Fibroblast of peridontal ligament (primary cell): ENCODE measurements around the gene RPS6KA4.
"Not testable (repeated sequence)": the region's sequence is repeated elsewhere in the genome, so short reads cannot be mapped to it uniquely, and the experiment has no call there.

ENCODE experiments used
- DNase-seq: peaks from one replicate; pipeline ENCODE4 v3.0.0-alpha.2; 2010; ENCODE audit errors: extremely low read depth

RPS6KA4 gene

DNA sequence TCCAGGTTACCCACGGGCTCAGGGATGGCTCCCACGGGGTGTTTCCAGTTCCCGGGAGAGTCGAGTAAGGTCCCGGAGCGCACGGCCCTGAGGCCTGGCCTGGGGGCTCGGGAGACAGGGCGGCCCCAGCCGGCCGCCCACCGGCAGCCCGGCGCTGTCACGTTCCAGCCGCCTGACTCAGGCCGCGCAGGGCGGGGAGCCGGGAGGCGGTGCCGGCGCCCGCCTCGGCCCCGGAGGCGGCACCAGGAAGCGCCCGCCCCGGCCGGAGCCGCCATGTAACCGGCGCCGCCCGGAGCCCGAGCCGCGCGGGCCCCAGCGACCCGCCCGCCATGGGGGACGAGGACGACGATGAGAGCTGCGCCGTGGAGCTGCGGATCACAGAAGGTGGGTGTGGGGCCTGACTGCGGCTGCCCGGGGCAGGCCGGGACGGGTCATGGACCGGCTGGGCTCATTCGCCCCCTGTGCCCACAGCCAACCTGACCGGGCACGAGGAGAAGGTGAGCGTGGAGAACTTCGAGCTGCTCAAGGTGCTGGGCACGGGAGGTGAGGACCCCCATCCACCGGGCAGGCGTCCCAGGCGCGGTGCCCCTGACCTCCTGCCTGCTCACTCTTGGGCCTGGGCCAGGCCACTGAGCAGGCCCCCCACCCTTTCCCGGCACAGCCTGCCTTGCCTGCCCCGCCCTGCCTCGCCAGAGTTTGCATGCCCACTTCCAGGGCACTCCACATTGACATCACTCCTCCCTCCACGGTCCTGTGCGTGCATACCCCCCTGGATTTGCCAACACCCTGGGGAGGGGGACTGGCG lies at the start of gene RPS6KA4:
RPS6KA4 (plus strand) TSS at position 256 of the 805 bp plus-strand sequence; CDS start at position 330, 74 bp downstream.
- peak; percentile 40 for DNase-seq

DNA sequence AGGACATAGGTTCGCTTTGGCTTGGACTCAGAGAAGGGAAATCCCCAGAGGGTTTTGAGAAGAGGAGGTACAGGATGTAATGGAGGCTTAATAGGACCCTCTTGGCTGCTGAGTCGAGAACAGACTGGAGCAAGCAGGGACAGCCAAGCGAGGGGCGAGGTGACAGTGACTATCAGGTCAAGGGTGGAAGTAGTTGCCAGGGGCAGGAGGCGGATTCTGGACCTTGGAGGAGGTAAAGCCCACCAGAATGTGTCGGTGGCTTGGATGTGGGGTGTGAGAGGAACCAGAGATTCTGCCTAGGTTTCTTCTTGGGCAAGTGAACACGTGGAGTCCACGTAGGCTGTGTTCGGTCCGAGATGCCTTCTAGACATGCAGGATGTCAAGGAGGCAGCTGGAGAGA lies 46.0 kb upstream of the RPS6KA4 start:
- DNase-seq: no peak

DNA sequence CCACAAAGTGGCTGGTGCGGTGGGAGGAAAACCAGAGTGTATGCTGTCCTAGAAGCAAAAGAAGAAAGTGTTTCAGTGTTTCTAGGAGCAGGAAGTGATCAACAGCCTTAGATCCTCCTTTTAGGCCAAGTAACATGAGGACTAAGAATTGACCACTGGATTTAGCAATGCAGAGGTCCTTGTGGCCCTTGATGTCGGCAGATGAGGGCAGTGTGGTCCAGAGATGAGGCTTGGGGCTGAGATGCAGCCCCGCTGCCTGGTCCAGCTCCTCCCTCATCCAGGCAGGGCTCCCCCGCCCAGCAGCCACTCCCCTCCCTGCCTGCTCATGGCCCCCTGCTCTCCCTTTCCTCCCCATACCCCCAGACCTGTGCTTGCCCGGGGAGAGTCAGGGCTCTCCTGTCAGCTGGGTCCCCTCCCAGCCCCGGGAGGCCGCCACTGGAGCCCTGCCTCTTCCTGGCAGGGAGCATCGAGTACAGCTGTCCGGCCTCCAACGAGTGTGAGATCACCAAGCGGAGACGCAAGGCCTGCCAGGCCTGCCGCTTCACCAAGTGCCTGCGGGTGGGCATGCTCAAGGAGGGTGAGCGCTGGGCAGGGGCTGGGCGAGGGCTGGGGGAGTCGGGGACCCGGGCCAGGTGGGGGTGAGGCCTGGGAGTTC lies 45.3 kb upstream of the RPS6KA4 start:
- DNase-seq: no peak

DNA sequence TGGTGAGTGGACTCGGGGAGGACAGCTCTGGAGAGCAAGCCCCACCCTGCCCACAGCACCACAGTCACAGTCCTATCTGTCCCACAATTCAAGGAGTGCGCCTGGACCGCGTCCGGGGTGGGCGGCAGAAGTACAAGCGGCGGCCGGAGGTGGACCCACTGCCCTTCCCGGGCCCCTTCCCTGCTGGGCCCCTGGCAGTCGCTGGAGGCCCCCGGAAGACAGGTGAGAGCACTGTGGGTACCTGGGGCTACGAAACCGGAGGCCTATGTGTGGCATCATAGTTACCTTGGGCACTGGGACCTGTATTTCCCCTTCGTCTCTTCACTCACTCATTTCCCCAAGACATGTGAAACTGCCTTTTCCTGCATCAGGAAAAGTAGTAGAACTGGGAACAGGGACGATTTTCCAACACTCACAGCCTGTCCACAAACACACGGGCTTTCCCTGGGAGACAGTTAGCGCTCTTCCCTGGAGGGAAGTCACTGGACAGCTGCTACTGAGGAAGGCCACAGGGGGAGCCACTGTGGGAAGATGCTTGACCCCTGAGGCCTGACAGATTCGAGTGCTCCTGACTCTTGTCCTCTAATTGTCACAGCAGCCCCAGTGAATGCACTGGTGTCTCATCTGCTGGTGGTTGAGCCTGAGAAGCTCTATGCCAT lies 44.7 kb upstream of the RPS6KA4 start:
- DNase-seq: no peak

DNA sequence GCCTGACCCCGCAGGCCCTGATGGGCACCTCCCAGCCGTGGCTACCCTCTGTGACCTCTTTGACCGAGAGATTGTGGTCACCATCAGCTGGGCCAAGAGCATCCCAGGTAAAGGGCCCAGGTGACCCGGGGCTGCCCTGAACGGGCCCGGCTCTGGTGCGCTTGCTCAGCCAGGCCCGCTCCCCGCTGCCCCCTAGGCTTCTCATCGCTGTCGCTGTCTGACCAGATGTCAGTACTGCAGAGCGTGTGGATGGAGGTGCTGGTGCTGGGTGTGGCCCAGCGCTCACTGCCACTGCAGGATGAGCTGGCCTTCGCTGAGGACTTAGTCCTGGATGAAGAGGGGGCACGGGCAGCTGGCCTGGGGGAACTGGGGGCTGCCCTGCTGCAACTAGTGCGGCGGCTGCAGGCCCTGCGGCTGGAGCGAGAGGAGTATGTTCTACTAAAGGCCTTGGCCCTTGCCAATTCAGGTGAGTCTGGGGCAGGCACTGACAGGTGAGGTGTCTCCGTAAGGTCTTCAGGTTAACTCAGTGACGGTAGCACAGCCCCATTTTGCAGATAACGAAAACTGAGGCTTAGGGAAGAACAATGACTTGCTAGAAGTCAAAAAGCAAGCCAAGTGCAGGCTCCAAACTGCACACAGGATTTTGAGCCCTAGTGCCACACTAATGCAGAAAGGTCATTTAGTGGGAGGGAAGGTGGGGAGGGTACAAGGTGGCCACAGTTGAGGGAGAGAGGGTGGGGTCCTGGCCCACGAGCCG lies 44.0 kb upstream of the RPS6KA4 start:
- no peak for DNase-seq

DNA sequence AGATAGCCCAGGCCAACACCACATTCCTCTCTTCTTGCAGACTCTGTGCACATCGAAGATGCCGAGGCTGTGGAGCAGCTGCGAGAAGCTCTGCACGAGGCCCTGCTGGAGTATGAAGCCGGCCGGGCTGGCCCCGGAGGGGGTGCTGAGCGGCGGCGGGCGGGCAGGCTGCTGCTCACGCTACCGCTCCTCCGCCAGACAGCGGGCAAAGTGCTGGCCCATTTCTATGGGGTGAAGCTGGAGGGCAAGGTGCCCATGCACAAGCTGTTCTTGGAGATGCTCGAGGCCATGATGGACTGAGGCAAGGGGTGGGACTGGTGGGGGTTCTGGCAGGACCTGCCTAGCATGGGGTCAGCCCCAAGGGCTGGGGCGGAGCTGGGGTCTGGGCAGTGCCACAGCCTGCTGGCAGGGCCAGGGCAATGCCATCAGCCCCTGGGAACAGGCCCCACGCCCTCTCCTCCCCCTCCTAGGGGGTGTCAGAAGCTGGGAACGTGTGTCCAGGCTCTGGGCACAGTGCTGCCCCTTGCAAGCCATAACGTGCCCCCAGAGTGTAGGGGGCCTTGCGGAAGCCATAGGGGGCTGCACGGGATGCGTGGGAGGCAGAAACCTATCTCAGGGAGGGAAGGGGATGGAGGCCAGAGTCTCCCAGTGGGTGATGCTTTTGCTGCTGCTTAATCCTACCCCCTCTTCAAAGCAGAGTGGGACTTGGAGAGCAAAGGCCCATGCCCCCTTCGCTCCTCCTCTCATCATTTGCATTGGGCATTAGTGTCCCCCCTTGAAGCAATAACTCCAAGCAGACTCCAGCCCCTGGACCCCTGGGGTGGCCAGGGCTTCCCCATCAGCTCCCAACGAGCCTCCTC lies 43.1 kb upstream of the RPS6KA4 start:
- DNase-seq: not testable (repeated sequence)

DNA sequence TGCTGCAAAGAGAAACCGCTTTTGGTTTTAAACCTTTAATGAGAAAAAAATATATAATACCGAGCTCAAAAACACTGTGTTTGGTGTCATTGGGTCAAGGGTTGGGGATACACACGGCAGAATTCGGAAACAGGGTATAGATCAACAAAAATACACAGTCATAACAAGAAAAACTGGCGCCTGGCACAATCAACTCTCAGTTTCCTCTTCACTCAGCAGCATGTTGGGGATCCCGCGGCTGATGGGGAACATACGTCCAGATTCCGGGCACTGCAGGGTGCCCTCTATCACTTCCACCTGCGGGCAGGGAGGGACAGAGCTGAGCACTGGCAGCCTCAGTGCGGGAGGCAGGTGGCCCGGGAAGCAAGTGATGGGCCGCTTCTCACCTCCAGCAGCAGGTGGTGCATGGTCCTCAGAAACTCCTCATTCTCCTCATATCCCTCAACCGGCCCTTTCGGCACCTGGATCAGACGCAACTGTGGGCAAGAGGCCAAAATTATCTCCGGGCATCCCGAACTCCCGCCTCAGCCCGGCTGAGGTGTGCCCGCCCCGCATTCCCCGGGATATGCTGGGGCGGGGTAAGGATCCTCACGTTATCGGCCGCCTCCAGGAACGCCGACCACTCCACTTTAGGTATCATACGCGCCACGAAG lies 42.2 kb upstream of the RPS6KA4 start:
- DNase-seq: no peak

DNA sequence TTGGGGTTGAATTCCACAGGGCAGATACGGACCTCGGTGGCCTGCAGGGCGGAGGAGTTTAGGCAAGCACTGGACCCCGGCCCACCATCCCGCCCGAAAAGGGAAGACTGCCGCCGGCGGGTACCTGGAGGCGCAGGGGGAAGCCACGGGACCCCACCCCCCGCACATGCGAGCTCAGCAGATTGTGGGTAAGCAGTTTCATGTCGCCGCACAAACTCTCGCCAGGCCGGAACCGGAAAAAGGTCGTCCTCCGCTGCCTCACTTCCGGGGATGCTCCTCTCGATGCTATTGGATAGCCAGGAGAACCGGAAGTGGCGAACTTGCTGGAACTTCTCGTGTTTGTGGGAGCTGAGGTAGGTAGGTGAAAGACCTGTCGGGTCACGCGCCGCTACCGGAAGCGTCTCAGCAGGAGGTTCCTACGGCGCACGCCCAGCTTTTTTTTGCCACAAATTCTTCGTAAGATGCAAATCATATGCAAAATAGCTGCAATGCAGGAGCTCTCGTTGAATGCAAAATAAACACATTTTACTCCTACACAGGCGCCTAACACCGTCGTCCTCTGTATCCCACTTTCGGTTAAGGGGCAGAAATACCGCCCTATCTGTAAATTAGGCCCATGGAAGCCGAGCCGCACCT lies 41.5 kb upstream of the RPS6KA4 start, which contains the start of gene TRMT112:
TRMT112 (minus strand) TSS at position 235 of the 636 bp plus-strand sequence; CDS start at position 202, 33 bp downstream.
- peak; percentile 92 for DNase-seq

DNA sequence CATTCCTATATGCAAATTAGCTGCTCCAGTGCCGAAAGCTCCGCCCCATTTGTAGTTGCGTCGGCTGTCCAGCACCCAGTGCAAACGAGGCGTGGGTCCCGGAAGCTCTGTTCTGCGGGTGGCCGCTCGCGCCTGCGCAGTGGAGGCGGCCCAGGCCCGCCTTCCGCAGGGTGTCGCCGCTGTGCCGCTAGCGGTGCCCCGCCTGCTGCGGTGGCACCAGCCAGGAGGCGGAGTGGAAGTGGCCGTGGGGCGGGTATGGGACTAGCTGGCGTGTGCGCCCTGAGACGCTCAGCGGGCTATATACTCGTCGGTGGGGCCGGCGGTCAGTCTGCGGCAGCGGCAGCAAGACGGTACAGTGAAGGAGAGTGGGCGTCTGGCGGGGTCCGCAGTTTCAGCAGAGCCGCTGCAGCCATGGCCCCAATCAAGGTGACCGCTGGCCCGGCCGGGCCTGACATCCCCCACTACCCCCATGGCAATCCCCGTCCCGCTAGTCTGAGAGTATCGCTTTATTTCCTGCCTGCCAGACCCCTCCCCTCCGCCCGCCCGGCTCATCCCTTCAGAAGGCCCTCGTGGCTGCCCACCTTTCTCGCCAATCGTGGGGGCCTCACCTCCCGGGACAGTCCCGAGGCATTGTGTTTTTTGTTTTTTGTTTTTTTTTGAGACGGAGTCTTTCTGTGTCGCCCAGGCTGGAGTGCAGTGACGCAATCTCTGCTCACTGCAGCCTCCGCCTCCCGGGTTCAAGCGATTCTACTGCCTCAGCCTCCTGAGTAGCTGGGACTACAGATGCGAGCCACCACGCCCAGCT lies 40.8 kb upstream of the RPS6KA4 start, which contains the start of gene PRDX5:
PRDX5 (plus strand) TSS at position 161 of the 805 bp plus-strand sequence; CDS start at position 256, 95 bp downstream.
- peak; percentile 94 for DNase-seq

DNA sequence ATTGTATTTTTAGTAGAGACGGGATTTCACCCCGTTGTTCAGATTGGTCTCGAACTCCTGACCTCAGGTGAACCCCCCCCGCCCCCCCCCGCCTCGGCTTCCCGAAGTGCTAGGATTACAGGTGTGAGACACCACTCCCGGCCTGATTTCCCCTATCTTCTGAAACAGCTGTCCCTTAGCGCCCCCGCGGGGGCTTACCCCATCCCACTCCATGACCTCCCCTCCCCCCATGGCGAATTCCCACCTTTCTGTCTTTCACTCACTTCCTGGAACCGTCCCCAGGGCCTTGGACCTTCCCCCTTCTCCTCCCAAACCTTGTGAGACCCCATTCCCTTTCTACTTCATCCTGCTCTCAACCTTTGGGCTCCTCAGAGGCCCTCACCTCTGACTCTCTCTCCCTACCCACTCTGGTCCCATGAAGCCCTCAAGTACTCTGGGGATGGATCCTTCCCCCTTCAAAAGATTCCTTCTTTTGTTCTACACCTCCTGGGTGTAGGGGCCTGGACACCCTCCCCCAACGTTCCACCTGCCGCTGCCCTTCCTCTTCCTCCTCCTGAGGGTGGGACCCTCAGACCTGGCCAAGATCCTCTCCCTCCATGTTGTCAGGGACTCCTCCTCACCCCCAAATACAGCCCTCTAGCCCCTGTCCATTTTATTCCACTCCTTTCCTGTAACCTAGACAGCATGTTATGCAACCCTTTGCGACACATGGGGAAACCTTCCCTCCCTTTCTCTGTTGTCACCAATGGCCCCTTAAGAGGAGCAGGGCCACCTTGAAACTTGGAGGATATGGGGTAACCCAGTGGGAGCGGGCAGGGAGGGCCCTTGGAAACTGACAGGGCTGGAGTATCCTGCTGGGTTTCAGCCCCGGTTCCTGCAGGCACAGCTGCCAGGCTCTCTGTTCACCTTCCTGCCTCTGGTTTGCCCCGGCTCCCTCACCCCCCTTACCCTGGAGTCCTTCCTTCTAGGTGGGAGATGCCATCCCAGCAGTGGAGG lies 39.9 kb upstream of the RPS6KA4 start:
- DNase-seq: no peak

DNA sequence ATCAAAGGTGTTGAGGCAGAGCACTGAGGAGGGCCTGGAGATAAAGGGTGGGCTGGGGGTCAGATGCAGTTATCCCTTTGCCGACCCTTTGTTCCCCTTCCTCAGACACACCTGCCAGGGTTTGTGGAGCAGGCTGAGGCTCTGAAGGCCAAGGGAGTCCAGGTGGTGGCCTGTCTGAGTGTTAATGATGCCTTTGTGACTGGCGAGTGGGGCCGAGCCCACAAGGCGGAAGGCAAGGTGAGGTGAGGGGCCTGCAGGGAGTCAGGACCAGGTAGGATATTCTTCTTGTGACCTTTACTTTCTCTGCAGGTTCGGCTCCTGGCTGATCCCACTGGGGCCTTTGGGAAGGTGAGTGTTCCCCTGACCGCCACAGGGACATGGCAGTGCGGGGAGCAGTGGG lies 38.4 kb upstream of the RPS6KA4 start:
- DNase-seq: no peak

DNA sequence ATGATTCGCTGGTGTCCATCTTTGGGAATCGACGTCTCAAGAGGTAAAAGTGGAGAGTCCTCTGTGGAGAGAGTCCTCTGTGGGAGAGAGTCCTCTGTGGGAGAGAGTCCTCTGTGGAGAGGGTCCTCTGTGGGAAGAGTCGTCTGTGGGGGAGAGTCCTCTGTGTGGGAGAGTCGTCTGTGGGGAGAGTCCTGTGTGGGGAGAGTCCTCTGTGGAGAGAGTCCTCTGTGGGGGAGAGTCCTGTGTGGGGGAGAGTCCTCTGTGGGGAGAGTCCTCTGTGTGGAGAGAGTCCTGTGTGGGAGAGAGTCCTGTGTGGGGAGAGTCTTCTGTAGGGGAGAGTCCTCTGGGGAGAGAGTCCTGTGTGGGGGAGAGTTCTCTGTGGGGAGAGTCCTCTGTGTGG lies 37.9 kb upstream of the RPS6KA4 start:
- no peak for DNase-seq

DNA sequence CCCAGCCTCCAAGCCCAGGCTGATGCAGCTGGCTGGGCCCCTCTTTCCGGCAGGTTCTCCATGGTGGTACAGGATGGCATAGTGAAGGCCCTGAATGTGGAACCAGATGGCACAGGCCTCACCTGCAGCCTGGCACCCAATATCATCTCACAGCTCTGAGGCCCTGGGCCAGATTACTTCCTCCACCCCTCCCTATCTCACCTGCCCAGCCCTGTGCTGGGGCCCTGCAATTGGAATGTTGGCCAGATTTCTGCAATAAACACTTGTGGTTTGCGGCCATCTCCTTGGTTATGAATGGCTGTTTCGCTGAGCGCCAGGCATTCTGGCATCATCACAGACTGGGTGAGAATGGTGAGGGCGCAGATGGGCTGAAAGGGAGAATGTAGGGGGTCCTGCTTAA lies 37.4 kb upstream of the RPS6KA4 start:
- no peak for DNase-seq

DNA sequence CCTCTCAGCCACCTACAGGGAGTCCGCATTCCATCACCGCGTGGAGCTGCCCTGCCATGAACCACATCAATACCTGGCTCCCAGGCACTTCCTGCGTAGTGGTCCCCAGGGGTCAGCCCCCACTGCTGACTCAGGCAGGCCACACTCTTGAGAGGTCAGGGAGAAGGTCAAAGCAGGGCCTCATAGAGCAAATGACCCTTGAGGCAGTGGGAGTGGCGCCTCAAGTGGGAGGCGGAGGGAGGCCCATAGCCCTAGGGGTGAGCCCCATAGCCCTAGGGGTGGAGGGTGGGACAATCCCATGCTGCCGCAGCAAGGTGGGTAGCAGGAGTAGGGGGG lies 36.1 kb upstream of the RPS6KA4 start:
- DNase-seq: no peak

DNA sequence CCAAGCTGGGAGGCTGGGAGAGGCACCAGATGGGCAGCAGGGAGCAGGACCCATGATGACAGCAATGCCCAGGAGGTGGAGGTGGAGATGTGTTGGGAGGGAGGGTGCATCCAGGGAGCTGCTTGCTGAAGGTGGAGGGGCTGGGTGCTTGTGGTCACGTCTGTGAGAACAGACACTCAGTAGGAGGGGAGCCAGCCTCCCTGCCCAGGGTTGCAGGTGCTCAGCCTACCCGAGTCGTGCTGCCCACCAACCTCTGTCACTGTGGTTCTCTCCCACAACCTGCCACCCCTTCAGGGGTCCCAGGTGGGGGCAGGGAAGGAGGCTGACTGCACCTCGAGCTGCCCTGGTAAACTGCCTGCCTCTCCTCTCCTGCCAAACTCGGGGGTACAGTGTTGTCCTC lies 35.6 kb upstream of the RPS6KA4 start:
- no peak for DNase-seq

DNA sequence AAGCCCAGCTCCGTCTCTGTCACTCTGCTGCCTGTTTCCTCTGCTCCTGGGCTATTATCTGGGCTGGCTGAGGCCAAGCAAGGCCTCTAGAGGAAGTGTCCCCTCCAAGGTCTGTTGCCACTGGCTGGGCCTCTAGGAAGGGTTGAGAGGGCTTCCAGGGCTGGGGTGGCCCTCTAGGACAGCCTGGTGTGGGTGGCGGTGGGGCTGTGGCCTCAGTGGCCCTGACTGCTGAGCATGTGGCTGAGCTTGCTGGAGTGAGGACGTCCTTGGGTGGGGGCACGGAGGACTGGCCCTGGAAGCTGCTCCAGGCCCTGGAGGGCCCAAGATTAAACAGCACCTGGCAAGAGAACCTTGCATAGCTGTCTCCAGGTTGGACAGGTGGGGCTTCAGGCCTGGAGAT lies 35.0 kb upstream of the RPS6KA4 start:
- not testable (repeated sequence) for DNase-seq

DNA sequence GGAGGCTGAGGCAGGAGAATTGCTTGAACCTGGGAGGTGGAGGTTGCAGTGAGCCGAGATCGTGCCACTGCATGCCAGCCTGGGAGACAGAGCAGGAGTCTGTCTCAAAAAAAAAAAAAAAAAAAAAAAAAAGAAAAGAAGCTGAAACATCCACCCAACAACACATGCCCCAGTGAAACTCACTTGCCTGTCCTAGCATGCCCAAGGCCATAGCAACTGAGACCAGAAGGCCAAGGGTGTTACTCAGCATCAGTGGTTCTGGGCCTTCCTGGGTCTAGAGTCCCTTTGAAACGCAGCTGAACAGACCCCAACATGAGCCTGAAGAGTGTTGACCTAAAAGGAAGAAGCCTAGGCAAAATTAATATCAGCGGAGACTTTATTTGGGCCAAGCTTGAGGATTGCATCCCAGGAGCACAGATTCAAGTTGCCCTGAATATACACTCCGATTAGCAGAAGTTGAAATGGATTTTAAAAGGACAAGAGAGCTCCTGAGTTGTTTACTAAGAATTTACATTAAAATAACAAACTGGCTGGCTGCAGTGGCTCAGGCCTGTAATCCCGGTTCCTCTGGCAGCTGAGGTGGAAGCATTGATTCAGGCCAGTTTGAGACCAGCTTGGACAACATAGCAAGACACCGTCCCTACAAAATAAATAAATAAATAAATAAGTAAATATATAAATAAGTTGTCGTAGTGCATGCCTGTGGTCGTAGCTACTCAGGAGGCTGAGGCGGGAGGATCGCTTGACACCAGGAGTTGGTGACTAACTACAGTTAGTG lies 34.1 kb upstream of the RPS6KA4 start:
- no peak for DNase-seq
